ENCODE data around the gene HSPA2.
"Not testable (repeated sequence)": the region's sequence is repeated elsewhere in the genome, so short reads cannot be mapped to it uniquely, and the experiment has no call there.

The HSPA2 gene

DNA sequence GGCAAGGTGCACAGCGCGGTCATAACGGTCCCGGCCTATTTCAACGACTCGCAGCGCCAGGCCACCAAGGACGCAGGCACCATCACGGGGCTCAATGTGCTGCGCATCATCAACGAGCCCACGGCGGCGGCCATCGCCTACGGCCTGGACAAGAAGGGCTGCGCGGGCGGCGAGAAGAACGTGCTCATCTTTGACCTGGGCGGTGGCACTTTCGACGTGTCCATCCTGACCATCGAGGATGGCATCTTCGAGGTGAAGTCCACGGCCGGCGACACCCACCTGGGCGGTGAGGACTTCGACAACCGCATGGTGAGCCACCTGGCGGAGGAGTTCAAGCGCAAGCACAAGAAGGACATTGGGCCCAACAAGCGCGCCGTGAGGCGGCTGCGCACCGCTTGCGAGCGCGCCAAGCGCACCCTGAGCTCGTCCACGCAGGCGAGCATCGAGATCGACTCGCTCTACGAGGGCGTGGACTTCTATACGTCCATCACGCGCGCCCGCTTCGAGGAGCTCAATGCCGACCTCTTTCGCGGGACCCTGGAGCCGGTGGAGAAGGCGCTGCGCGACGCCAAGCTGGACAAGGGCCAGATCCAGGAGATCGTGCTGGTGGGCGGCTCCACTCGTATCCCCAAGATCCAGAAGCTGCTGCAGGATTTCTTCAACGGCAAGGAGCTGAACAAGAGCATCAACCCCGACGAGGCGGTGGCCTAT, 875 bp downstream of the HSPA2 start:
- Mint-ChIP-seq H3K4me1 (peaks cover 41% of the 10 kb centered on the region), H3K27me3 (peaks cover 57% of the 10 kb centered on the region), H3K9me3 (peaks cover 0 to 12% of the 10 kb centered on the region in 2 donors), H3K4me3 (peak overlapping the region; percentile 96 to 100), H3K27ac (peak overlapping the region in 1 of 2 donors; percentile 99)
- ATAC-seq: no peak
- DNase-seq: peak; percentile 18 to 23

DNA sequence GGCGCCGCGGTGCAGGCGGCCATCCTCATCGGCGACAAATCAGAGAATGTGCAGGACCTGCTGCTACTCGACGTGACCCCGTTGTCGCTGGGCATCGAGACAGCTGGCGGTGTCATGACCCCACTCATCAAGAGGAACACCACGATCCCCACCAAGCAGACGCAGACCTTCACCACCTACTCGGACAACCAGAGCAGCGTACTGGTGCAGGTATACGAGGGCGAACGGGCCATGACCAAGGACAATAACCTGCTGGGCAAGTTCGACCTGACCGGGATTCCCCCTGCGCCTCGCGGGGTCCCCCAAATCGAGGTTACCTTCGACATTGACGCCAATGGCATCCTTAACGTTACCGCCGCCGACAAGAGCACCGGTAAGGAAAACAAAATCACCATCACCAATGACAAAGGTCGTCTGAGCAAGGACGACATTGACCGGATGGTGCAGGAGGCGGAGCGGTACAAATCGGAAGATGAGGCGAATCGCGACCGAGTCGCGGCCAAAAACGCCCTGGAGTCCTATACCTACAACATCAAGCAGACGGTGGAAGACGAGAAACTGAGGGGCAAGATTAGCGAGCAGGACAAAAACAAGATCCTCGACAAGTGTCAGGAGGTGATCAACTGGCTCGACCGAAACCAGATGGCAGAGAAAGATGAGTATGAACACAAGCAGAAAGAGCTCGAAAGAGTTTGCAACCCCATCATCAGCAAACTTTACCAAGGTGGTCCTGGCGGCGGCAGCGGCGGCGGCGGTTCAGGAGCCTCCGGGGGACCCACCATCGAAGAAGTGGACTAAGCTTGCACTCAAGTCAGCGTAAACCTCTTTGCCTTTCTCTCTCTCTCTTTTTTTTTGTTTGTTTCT, 1.7 kb downstream of the HSPA2 start:
- Mint-ChIP-seq H3K4me3 (peak overlapping the region; percentile 96 to 100), H3K4me1 (peaks cover 36% of the 10 kb centered on the region), H3K27ac (no peak overlapping the region), H3K9me3 (peaks cover 0 to 12% of the 10 kb centered on the region in 2 donors), H3K27me3 (peaks cover 51% of the 10 kb centered on the region)
- DNase-seq (peak; percentile 12 to 14), ATAC-seq (no peak)

DNA sequence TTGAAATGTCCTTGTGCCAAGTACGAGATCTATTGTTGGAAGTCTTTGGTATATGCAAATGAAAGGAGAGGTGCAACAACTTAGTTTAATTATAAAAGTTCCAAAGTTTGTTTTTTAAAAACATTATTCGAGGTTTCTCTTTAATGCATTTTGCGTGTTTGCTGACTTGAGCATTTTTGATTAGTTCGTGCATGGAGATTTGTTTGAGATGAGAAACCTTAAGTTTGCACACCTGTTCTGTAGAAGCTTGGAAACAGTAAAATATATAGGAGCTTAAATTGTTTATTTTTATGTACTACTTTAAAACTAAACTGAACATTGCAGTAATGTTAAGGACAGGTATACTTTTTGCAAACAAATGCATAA, 2.3 kb downstream of the HSPA2 start:
- Mint-ChIP-seq H3K4me1 (peaks cover 36% of the 10 kb centered on the region), H3K9me3 (peaks cover 0 to 12% of the 10 kb centered on the region in 2 donors), H3K4me3 (peak overlapping the region; percentile 96 to 100), H3K27me3 (peaks cover 50% of the 10 kb centered on the region), H3K27ac (no peak overlapping the region)
- no peak for DNase-seq
- no peak for ATAC-seq

DNA sequence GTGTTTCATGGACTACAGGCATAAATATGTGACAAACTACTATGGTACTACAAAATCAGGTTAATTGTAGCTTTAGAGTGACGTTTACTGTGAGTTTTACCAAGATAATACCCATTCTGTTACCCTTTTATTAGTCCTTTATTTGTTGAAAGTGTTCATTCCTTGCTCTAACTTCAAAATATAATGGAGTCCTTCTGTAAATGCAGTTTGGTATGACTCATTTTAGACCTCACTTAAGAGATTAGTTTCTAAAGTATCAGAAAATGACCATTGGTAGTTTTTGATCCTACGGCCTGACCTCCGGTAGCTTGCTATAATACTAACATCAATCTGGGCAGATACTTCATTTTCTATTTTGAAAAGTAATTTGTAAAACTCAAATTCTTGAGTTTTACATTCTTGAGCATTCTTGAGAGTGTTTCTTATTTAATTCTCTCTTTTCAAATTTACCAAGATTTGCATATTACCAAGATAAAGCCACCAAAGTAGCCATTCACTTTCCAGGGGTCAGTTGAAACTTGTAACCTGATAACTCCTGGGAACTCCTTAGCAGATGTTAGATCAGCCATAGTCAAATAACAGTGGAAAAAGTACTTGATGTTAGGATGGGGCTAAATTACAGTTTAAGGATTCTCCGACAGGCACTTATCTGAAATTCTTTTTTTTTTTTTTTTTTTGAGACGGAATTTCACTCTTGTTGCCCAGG, 4.2 kb downstream of the HSPA2 start:
- peaks cover 37% of the 10 kb centered on the region for H3K4me1 Mint-ChIP-seq
- no peak overlapping the region for H3K27ac Mint-ChIP-seq
- peaks cover 0 to 12% of the 10 kb centered on the region in 2 donors for H3K9me3 Mint-ChIP-seq
- H3K4me3 Mint-ChIP-seq: no peak overlapping the region
- peaks cover 50% of the 10 kb centered on the region for H3K27me3 Mint-ChIP-seq
- ATAC-seq (no peak), DNase-seq (no peak)

DNA sequence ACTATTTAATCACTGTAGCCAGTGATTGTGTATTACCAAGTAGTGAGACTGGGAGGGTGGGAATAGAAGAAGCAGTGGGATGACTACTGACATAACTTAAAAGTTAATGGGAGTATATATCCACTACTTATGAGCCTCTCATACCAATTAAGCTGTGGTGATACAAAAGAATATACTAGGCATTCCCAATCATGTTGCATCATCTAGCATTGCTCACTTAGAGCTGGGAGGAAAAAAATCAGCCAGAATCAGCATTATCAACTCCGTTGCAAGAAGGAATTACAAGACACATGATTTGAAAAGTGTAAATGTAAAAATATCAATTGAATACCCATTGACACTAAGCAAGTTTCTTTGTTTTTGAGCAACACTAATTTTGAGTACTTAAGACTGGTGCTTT, 8.5 kb downstream of the HSPA2 start:
- peaks cover 20% of the 10 kb centered on the region for H3K27me3 Mint-ChIP-seq
- DNase-seq (no peak), ATAC-seq (no peak)
- H3K27ac Mint-ChIP-seq: no peak overlapping the region
- peak overlapping the region; percentile 56 to 64 for H3K4me3 Mint-ChIP-seq
- no peaks in the 10 kb centered on the region for H3K9me3 Mint-ChIP-seq
- peaks cover 7% of the 10 kb centered on the region for H3K4me1 Mint-ChIP-seq

DNA sequence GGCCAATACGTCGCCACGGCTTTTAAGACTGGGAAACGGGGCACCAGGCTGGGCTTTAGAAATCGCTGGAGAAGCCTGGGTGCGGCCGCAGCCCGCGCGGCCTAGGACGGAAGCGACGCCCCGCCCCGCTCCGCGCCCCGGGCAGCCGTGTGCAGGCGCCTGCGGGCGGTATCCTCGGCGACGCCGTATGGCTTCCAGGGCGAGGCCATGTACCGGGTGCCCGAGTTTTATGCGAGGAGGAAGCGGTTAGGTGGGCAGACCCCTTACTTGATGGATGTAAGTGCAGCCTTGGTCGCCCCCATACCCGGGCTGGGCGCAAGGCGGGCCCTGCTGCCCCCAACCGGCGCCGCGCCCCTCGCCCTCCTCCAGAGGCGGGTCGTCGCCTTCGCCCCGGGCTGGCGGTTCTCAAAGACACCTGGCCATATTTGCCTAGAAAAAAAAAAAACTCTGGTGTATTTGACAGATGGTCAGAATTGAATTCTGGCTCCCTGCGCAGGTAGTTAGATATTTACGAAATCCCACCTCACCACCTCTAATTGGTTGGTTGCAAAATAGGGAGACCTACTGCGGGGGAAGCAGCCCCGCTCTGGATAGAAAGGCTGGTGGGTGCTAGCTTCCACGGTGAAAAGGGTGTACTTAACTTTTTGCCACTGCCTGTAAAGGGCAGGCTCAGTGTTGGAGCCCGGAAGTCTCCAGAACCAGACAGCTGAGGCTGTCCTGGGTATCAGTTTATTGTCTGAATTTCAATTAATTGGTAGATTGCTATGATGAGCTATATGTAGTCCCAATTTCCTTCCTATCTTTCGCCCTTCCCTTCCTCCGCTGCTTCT, 9.5 kb downstream of the HSPA2 start, which contains the start of gene PPP1R36:
Gene PPP1R36, plus strand, starts transcription at position 171 of the 830 bp plus-strand sequence. Its CDS starts 37 bp downstream, at position 208.
- H3K4me1 Mint-ChIP-seq: peaks cover 7% of the 10 kb centered on the region
- H3K9me3 Mint-ChIP-seq: no peaks in the 10 kb centered on the region
- H3K27ac Mint-ChIP-seq: no peak within 1 kb of the TSS
- peak; percentile 96 for ATAC-seq
- peaks cover 10% of the 10 kb centered on the region for H3K27me3 Mint-ChIP-seq
- peak within 1 kb of the TSS; percentile 56 to 64 for H3K4me3 Mint-ChIP-seq
- peak; percentile 38 to 51 for DNase-seq

DNA sequence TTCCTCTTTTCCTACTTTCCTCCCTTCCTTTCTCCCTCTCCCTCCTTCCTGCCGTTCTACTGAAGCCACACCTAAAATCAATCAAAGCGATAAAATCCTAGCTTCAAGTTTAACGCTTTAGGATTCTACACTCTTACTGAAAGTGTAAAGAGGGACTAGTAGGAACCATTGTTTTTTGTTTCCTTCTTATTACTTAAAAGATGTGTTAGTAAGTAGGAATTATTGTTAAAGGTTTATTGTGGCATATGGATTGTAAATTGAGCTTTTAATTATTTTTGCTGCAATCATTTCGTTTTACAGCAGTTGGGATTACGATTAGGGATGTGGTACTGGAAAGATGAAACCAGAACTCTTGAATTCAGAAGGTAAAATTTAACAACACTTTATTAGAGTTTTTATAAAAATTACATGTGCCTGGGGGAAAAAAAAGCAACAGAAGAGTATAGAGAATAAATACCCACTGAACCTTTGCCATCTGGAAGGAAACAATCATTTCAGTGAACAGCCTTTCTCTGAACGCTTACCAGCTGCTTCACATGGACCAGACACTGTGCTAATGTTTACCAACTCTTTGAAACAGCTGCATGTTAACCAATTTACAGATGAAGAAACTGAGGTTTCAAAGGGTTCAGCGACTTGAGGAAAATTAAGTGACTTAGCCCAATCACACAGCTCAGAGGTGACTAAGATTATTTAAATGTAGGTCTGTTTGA, 10.2 kb downstream of the HSPA2 start:
- peaks cover 10% of the 10 kb centered on the region for H3K27me3 Mint-ChIP-seq
- no peak for DNase-seq
- peak overlapping the region; percentile 52 to 54 for H3K4me3 Mint-ChIP-seq
- H3K27ac Mint-ChIP-seq: no peak overlapping the region
- H3K4me1 Mint-ChIP-seq: peaks cover 7% of the 10 kb centered on the region
- H3K9me3 Mint-ChIP-seq: no peaks in the 10 kb centered on the region
- ATAC-seq: no peak

DNA sequence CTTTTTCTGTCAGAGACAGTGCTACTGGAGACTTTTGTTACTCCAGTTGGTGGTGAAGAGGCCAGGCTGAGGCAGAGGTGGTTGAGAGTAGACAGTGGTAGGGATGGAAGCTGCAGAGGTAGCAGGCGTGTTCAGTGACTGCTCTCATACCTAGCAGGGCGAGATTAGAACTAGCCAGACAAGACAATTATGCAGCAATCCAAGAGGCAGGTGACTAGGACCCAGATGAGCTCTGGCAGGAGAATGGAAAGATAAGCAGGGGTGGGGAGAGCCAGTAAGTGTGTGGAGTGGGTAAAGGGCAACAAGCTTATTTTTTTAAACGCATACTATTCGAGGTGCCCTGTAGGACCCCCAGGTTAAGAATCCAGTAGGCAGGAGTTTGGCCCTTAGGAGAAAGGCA, 14.0 kb downstream of the HSPA2 start:
- Mint-ChIP-seq H3K27me3 (peaks cover 10% of the 10 kb centered on the region), H3K4me3 (no peak overlapping the region), H3K9me3 (no peaks in the 10 kb centered on the region), H3K27ac (no peak overlapping the region), H3K4me1 (peaks cover 2% of the 10 kb centered on the region)
- no peak for DNase-seq
- ATAC-seq: no peak

DNA sequence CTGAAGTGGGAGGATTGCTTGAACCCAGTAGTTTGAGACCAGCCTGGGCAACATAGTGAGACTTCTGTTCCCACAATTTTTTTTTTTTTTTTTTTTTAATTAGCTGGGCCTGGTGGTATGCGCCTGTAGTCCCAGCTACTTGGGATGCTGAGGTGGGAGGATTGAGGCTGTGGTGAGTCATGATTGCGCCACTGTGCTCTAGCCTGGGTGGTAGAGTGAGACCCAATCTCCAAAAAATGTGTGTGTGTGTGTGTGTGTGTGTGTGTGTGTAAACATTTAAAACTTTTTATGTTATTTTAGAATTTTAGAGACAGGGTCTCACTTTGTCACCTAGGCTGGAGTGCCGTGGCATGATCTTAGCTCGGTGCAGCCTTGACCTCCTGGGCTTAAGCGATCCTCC, 16.0 kb downstream of the HSPA2 start:
- no peak overlapping the region for H3K27ac Mint-ChIP-seq
- H3K9me3 Mint-ChIP-seq: no peaks in the 10 kb centered on the region
- no peak overlapping the region for H3K4me3 Mint-ChIP-seq
- H3K27me3 Mint-ChIP-seq: no peaks in the 10 kb centered on the region
- no peak for ATAC-seq
- no peaks in the 10 kb centered on the region for H3K4me1 Mint-ChIP-seq
- no peak for DNase-seq

DNA sequence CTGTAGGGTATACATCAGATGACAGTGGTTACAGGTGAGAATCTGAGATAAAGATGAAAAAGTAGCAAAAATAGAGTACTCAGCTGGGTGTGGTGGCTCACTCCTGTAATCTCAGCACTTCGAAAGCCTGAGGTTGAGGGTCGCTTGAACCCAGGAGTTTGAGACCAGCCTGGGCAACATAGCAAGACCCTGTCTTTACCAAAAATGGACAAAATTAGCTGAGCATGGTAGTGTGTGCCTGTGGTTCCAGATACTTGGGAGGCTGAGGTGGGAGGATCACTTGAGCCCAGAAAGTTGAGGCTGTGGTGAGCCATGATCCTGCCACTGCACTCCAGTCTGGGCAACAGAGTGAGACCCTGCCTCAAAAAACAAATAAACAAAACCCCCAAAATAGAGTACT, 17.7 kb downstream of the HSPA2 start:
- not testable (repeated sequence) for ATAC-seq, DNase-seq, H3K4me1 Mint-ChIP-seq, H3K4me3 Mint-ChIP-seq, H3K9me3 Mint-ChIP-seq, H3K27ac Mint-ChIP-seq, H3K27me3 Mint-ChIP-seq

DNA sequence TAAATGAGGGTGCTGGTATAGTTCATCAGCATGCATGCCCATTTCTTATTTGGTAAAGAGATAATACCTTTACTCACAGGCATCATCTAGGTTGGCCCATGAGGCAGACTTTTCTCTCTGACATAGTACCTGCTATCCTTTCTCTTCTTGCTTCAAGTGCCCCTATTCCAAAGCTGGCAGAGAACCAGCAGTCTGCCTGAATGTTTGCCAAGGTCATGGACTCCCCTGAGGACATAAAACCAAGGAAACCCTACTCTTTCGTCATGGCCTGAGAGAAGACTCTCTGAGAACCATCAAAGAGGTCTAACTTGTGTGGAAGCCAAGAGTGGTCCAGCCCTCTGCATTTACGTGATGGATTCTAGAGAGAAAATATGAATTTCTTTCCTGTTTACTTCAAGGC, 21.1 kb downstream of the HSPA2 start:
- Mint-ChIP-seq H3K9me3 (no peaks in the 10 kb centered on the region), H3K27me3 (no peaks in the 10 kb centered on the region), H3K4me3 (no peak overlapping the region), H3K4me1 (no peaks in the 10 kb centered on the region), H3K27ac (no peak overlapping the region)
- ATAC-seq (no peak), DNase-seq (no peak)

DNA sequence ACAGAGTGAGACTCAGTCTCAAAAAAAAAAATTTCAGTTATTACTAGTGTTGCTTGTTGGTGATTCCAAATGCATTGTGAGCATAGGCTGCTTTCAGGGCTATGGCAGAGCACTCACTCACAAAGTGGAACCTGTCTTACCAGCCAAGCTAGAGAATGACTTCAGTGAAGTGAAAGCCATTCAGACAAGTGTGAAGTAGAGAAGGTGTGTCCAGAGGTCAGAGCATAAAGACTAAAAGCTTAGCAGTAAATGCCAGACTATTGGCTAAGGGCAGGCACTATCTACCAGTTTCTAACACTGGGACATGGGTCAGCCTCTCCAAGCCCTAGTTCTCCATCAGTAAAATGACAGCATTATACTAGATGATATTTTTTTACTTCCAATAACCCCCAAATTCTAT, 21.9 kb downstream of the HSPA2 start:
- H3K27me3 Mint-ChIP-seq: no peaks in the 10 kb centered on the region
- no peaks in the 10 kb centered on the region for H3K4me1 Mint-ChIP-seq
- no peak for ATAC-seq

DNA sequence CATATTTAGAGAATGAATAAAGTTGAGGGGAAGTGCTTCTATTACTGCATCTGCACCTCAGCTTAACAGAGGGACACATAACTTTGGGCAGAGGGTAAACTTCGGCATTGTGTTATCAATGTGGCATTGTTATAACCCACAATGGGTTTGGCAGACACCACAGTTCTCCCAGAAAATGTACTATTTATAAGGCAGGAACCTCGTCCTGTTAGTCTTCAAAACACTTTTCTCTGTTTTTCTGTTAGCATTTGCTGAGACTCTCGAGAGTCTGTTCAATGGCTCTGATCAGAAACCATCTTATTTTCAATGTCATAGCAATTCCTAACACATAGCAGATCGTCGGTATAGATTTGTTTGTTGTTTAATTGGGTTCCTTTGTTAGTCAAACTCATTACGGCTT, 23.2 kb downstream of the HSPA2 start:
- H3K4me3 Mint-ChIP-seq: no peak overlapping the region
- no peak overlapping the region for H3K27ac Mint-ChIP-seq
- no peaks in the 10 kb centered on the region for H3K4me1 Mint-ChIP-seq
- DNase-seq: no peak
- no peak for ATAC-seq
- H3K27me3 Mint-ChIP-seq: no peaks in the 10 kb centered on the region
- no peaks in the 10 kb centered on the region for H3K9me3 Mint-ChIP-seq

More for the DNA sequence above, 21.9 kb downstream of the HSPA2 start:
- no peak for DNase-seq
- no peaks in the 10 kb centered on the region for H3K9me3 Mint-ChIP-seq
- H3K4me3 Mint-ChIP-seq: no peak overlapping the region
- H3K27ac Mint-ChIP-seq: no peak overlapping the region

DNA sequence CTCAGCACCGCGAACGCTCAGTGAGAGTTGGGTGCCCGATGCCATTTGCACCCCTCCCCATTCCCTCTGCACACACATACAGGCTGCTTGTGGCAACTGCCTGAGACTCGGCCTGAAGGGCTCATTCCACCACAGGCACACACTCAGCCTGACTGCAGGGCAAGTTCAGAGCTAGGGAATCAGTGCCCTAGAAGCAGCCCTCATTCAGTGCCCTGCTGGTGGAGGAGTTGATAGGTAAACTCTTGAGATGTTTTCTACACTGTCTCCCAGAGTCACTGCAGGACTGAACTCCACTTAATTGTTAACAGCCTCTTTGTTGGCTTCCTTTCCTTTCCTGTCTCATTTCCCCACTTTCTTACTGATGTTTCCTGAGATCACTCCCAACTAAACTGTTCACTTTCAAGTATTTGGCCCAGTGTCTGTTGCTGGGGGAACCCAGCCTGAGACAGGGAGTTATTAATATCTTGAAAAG, 26.1 kb downstream of the HSPA2 start:
- no peaks in the 10 kb centered on the region for H3K9me3 Mint-ChIP-seq

More for the DNA sequence above, 26.1 kb downstream of the HSPA2 start:
- no peaks in the 10 kb centered on the region for H3K27me3 Mint-ChIP-seq
- H3K27ac Mint-ChIP-seq: no peak overlapping the region
- ATAC-seq (no peak), DNase-seq (no peak)
- no peaks in the 10 kb centered on the region for H3K4me1 Mint-ChIP-seq
- no peak overlapping the region for H3K4me3 Mint-ChIP-seq
